Stimulated activated memory B cell treated with anti-CD40 and anti-IgM and Interleukin-4, amounts not matched to agents 10 μg/mL and 1 μg/mL and 100 μg/mL, for 72 hours (primary cell): ENCODE measurements around the gene PIK3C2G.

Experiments used
- ATAC-seq: fragments of 150-1000 bp; cut with Tn5 transposase; 2 replicates; pipeline ENCODE4 v1.10.0; 2021
- H3K27ac Mint-ChIP-seq: one replicate; pipeline ENCODE4 v1.8.0; 2022; ENCODE audit warnings: mild to moderate bottlenecking, mixed read lengths
- H3K27me3 Mint-ChIP-seq: one replicate; pipeline ENCODE4 v1.8.0; 2022; ENCODE audit warnings: mixed read lengths
- H3K36me3 Mint-ChIP-seq: one replicate; pipeline ENCODE4 v1.8.0; 2022; ENCODE audit warnings: mixed read lengths
- H3K4me1 Mint-ChIP-seq: one replicate; pipeline ENCODE4 v1.8.0; 2022; ENCODE audit warnings: mixed read lengths
- H3K4me3 Mint-ChIP-seq: one replicate; pipeline ENCODE4 v1.8.0; 2022; ENCODE audit warnings: mild to moderate bottlenecking, moderate library complexity, mixed read lengths
- H3K9me3 Mint-ChIP-seq: one replicate; pipeline ENCODE4 v1.8.0; 2022; ENCODE audit warnings: mixed read lengths

PIK3C2G gene

GRCh38 chr12:18556161-18556560 lies 294.8 kb downstream of the PIK3C2G start:
- Mint-ChIP-seq H3K27me3 (no peaks in the 10 kb centered on the region), H3K9me3 (peaks cover 3% of the 10 kb centered on the region), H3K36me3 (no peaks in the 10 kb centered on the region), H3K27ac (no peak overlapping the region), H3K4me1 (no peaks in the 10 kb centered on the region), H3K4me3 (no peak overlapping the region)
- no peak for ATAC-seq

- Mint-ChIP-seq H3K4me3 (no peak overlapping the region), H3K4me1 (no peaks in the 10 kb centered on the region), H3K27ac (no peak overlapping the region), H3K27me3 (no peaks in the 10 kb centered on the region), H3K9me3 (peaks cover 3% of the 10 kb centered on the region), H3K36me3 (no peaks in the 10 kb centered on the region)
- ATAC-seq: no peak
These were observed 297.9 kb downstream of the PIK3C2G start for GRCh38 chr12:18559242-18559641.

GRCh38 chr12:18562531-18562930 lies 301.2 kb downstream of the PIK3C2G start:
- no peak overlapping the region for H3K4me3 Mint-ChIP-seq
- H3K27me3 Mint-ChIP-seq: no peaks in the 10 kb centered on the region
- H3K9me3 Mint-ChIP-seq: peaks cover 3% of the 10 kb centered on the region
- no peak overlapping the region for H3K27ac Mint-ChIP-seq
- no peaks in the 10 kb centered on the region for H3K36me3 Mint-ChIP-seq
- H3K4me1 Mint-ChIP-seq: no peaks in the 10 kb centered on the region
- ATAC-seq: no peak

- Mint-ChIP-seq H3K4me1 (no peaks in the 10 kb centered on the region), H3K4me3 (no peak overlapping the region), H3K27ac (no peak overlapping the region), H3K36me3 (no peaks in the 10 kb centered on the region), H3K27me3 (no peaks in the 10 kb centered on the region), H3K9me3 (peaks cover 6% of the 10 kb centered on the region)
- no peak for ATAC-seq
These were observed 303.0 kb downstream of the PIK3C2G start for GRCh38 chr12:18564306-18564705.

GRCh38 chr12:18567787-18568186 lies 306.5 kb downstream of the PIK3C2G start:
- Mint-ChIP-seq H3K9me3 (peaks cover 3% of the 10 kb centered on the region), H3K27me3 (no peaks in the 10 kb centered on the region), H3K27ac (no peak overlapping the region), H3K36me3 (no peaks in the 10 kb centered on the region), H3K4me3 (no peak overlapping the region), H3K4me1 (no peaks in the 10 kb centered on the region)
- no peak for ATAC-seq

GRCh38 chr12:18570543-18570942 lies 309.2 kb downstream of the PIK3C2G start:
- Mint-ChIP-seq H3K4me1 (no peaks in the 10 kb centered on the region), H3K9me3 (peaks cover 6% of the 10 kb centered on the region), H3K36me3 (no peaks in the 10 kb centered on the region), H3K4me3 (no peak overlapping the region), H3K27me3 (no peaks in the 10 kb centered on the region), H3K27ac (no peak overlapping the region)
- ATAC-seq: no peak

- Mint-ChIP-seq H3K27me3 (no peaks in the 10 kb centered on the region), H3K4me1 (no peaks in the 10 kb centered on the region), H3K4me3 (no peak overlapping the region), H3K36me3 (no peaks in the 10 kb centered on the region), H3K9me3 (peaks cover 2% of the 10 kb centered on the region), H3K27ac (no peak overlapping the region)
- no peak for ATAC-seq
These were observed 314.8 kb downstream of the PIK3C2G start for GRCh38 chr12:18576104-18576626.

GRCh38 chr12:18576648-18577047 lies 315.3 kb downstream of the PIK3C2G start:
- no peaks in the 10 kb centered on the region for H3K27me3 Mint-ChIP-seq
- H3K27ac Mint-ChIP-seq: no peak overlapping the region
- H3K4me3 Mint-ChIP-seq: no peak overlapping the region
- no peaks in the 10 kb centered on the region for H3K36me3 Mint-ChIP-seq
- no peaks in the 10 kb centered on the region for H3K4me1 Mint-ChIP-seq
- no peak for ATAC-seq
- peaks cover 2% of the 10 kb centered on the region for H3K9me3 Mint-ChIP-seq

- H3K4me1 Mint-ChIP-seq: no peaks in the 10 kb centered on the region
- no peak overlapping the region for H3K27ac Mint-ChIP-seq
- H3K36me3 Mint-ChIP-seq: no peaks in the 10 kb centered on the region
- no peak for ATAC-seq
- no peaks in the 10 kb centered on the region for H3K27me3 Mint-ChIP-seq
- peaks cover 2% of the 10 kb centered on the region for H3K9me3 Mint-ChIP-seq
- H3K4me3 Mint-ChIP-seq: no peak overlapping the region
These were observed 316.9 kb downstream of the PIK3C2G start for GRCh38 chr12:18578191-18578590.

- Mint-ChIP-seq H3K4me3 (no peak overlapping the region), H3K27me3 (no peaks in the 10 kb centered on the region), H3K27ac (no peak overlapping the region), H3K9me3 (no peaks in the 10 kb centered on the region), H3K4me1 (no peaks in the 10 kb centered on the region), H3K36me3 (no peaks in the 10 kb centered on the region)
- no peak for ATAC-seq
These were observed 319.0 kb downstream of the PIK3C2G start for GRCh38 chr12:18580291-18580690.

- H3K27me3 Mint-ChIP-seq: no peaks in the 10 kb centered on the region
- no peak for ATAC-seq
- H3K36me3 Mint-ChIP-seq: no peaks in the 10 kb centered on the region
- no peaks in the 10 kb centered on the region for H3K9me3 Mint-ChIP-seq
- no peak overlapping the region for H3K27ac Mint-ChIP-seq
- no peak overlapping the region for H3K4me3 Mint-ChIP-seq
- H3K4me1 Mint-ChIP-seq: no peaks in the 10 kb centered on the region
These were observed 319.4 kb downstream of the PIK3C2G start for GRCh38 chr12:18580706-18581105.

GRCh38 chr12:18581232-18581962 lies 320.1 kb downstream of the PIK3C2G start:
- Mint-ChIP-seq H3K4me1 (no peaks in the 10 kb centered on the region), H3K4me3 (no peak overlapping the region), H3K27me3 (no peaks in the 10 kb centered on the region), H3K36me3 (no peaks in the 10 kb centered on the region), H3K27ac (no peak overlapping the region), H3K9me3 (peaks cover 3% of the 10 kb centered on the region)
- ATAC-seq: no peak

GRCh38 chr12:18583655-18584054 lies 322.3 kb downstream of the PIK3C2G start:
- Mint-ChIP-seq H3K36me3 (no peaks in the 10 kb centered on the region), H3K4me1 (no peaks in the 10 kb centered on the region), H3K9me3 (peaks cover 8% of the 10 kb centered on the region), H3K27me3 (no peaks in the 10 kb centered on the region), H3K4me3 (no peak overlapping the region), H3K27ac (no peak overlapping the region)
- ATAC-seq: no peak

GRCh38 chr12:18586581-18586980 lies 325.3 kb downstream of the PIK3C2G start:
- Mint-ChIP-seq H3K4me3 (no peak overlapping the region), H3K36me3 (no peaks in the 10 kb centered on the region), H3K27me3 (no peaks in the 10 kb centered on the region), H3K4me1 (no peaks in the 10 kb centered on the region), H3K9me3 (peaks cover 10% of the 10 kb centered on the region), H3K27ac (no peak overlapping the region)
- no peak for ATAC-seq

- ATAC-seq: no peak
- Mint-ChIP-seq H3K9me3 (peaks cover 10% of the 10 kb centered on the region), H3K27ac (no peak overlapping the region), H3K4me3 (no peak overlapping the region), H3K27me3 (no peaks in the 10 kb centered on the region), H3K36me3 (no peaks in the 10 kb centered on the region), H3K4me1 (no peaks in the 10 kb centered on the region)
These were observed 328.0 kb downstream of the PIK3C2G start for GRCh38 chr12:18589316-18589715.

GRCh38 chr12:18591473-18591872 lies 330.2 kb downstream of the PIK3C2G start:
- Mint-ChIP-seq H3K27me3 (no peaks in the 10 kb centered on the region), H3K4me3 (no peak overlapping the region), H3K36me3 (no peaks in the 10 kb centered on the region), H3K27ac (no peak overlapping the region), H3K9me3 (peaks cover 7% of the 10 kb centered on the region), H3K4me1 (no peaks in the 10 kb centered on the region)
- no peak for ATAC-seq
